Measurements from ENCODE around the gene CPXM1. TPM values are rescaled to one million over a fixed set of nuclear protein-coding genes. Genes with fewer than 3 reads are reported as not detected.

Gene CPXM1
- total and polyA plus RNA-seq, 10 of the 15 experiments (the other 5 are each of a cell fraction or from before 2014, with no cell fraction given): 0.22 to 3.9 (median 0.63) TPM; not detected in 2

DNA sequence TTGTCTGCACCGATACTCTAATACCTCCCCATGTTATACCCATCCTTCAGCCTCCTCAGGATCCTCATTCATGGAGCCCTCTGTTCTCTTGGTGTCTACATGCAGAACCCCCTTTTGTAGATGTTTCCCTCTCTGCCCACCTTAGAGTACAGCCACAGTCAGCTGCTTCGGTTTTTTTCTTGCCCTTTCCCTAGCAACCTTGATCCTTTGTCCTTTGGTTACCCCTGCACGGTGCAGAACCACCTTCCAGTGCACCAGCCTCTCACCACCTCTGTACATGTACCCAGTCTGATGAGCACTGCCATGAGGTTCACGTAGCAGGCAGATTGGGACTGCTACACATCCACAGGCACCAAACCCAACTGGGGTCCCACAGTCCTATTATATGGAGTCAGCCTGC, 47.4 kb upstream of the CPXM1 start:
- WGBS (ENCODE audit: insufficient coverage, insufficient replicate concordance, low lambda C conversion rate, missing lambda C conversion rate): 80% methylated on average over 4 of the region's 4 CpGs
- SMC1A ChIA-PET (ENCODE audit: uncharacterized antibody, unreplicated experiment): no interaction called here
- no peak overlapping the region for H3K4me2 ChIP-seq (ENCODE audit: control insufficient read depth, insufficient read depth)
- no peaks in the 10 kb centered on the region for H4K20me1 ChIP-seq (ENCODE audit: control insufficient read depth, insufficient read depth)
- H3K36me3 ChIP-seq (ENCODE audit: control insufficient read depth in 2 of 2, insufficient read depth in 2 of 2, low read length in 1 of 2): no peaks in the 10 kb centered on the region
- intact Hi-C loops (cut with micrococcal nuclease; ENCODE audit: unreplicated experiment): no loop called here
- ATAC-seq (no peak), FAIRE-seq (no peak), DNase-seq (ENCODE audit: low read depth, low spot score) (no peak)
- H2AFZ ChIP-seq (ENCODE audit: control insufficient read depth, low read depth, low read length): no peak overlapping the region
- H3K9ac ChIP-seq (ENCODE audit: control insufficient read depth, insufficient read depth, low read length): no peak overlapping the region
- H3K79me2 ChIP-seq (ENCODE audit: control insufficient read depth, insufficient read depth, low read length): no peaks in the 10 kb centered on the region
- POLR2A ChIA-PET: no interaction called here
- H3K27ac ChIP-seq (ENCODE audit: control insufficient read depth, insufficient read depth): no peak overlapping the region
- no peak overlapping the region for H3K4me3 ChIP-seq
- in situ Hi-C loops (cut with MboI): no loop called here
- H3K27me3 ChIP-seq (replicated peaks in 1 of 2; ENCODE audit: control insufficient read depth in 2 of 2, insufficient read depth in 2 of 2, low read length in 1 of 2): no peaks in the 10 kb centered on the region
- CTCF ChIA-PET: no interaction called here
- peaks cover 5% of the 10 kb centered on the region; the same call in 1 of the 2 replicates for H3K4me1 ChIP-seq (ENCODE audit: control insufficient read depth, insufficient read depth, low read length)
- RAD21 ChIA-PET (ENCODE audit: unreplicated experiment): no interaction called here
- H3K9me3 ChIP-seq (replicated peaks; ENCODE audit: control insufficient read depth, insufficient read depth, low read length): no peaks in the 10 kb centered on the region
- no TSS peak for BruUV-seq (replicated peaks)
- TF ChIP-seq, protein P1, sequence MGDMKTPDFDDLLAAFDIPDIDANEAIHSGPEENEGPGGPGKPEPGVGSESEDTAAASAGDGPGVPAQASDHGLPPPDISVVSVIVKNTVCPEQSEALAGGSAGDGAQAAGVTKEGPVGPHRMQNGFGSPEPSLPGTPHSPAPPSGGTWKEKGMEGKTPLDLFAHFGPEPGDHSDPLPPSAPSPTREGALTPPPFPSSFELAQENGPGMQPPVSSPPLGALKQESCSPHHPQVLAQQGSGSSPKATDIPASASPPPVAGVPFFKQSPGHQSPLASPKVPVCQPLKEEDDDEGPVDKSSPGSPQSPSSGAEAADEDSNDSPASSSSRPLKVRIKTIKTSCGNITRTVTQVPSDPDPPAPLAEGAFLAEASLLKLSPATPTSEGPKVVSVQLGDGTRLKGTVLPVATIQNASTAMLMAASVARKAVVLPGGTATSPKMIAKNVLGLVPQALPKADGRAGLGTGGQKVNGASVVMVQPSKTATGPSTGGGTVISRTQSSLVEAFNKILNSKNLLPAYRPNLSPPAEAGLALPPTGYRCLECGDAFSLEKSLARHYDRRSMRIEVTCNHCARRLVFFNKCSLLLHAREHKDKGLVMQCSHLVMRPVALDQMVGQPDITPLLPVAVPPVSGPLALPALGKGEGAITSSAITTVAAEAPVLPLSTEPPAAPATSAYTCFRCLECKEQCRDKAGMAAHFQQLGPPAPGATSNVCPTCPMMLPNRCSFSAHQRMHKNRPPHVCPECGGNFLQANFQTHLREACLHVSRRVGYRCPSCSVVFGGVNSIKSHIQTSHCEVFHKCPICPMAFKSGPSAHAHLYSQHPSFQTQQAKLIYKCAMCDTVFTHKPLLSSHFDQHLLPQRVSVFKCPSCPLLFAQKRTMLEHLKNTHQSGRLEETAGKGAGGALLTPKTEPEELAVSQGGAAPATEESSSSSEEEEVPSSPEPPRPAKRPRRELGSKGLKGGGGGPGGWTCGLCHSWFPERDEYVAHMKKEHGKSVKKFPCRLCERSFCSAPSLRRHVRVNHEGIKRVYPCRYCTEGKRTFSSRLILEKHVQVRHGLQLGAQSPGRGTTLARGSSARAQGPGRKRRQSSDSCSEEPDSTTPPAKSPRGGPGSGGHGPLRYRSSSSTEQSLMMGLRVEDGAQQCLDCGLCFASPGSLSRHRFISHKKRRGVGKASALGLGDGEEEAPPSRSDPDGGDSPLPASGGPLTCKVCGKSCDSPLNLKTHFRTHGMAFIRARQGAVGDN (IDR thresholded peaks at IDR 0.05): no peak
- TF ChIP-seq, protein P2, sequence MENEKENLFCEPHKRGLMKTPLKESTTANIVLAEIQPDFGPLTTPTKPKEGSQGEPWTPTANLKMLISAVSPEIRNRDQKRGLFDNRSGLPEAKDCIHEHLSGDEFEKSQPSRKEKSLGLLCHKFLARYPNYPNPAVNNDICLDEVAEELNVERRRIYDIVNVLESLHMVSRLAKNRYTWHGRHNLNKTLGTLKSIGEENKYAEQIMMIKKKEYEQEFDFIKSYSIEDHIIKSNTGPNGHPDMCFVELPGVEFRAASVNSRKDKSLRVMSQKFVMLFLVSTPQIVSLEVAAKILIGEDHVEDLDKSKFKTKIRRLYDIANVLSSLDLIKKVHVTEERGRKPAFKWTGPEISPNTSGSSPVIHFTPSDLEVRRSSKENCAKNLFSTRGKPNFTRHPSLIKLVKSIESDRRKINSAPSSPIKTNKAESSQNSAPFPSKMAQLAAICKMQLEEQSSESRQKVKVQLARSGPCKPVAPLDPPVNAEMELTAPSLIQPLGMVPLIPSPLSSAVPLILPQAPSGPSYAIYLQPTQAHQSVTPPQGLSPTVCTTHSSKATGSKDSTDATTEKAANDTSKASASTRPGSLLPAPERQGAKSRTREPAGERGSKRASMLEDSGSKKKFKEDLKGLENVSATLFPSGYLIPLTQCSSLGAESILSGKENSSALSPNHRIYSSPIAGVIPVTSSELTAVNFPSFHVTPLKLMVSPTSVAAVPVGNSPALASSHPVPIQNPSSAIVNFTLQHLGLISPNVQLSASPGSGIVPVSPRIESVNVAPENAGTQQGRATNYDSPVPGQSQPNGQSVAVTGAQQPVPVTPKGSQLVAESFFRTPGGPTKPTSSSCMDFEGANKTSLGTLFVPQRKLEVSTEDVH (IDR thresholded peaks at IDR 0.05; ENCODE audit: low read depth, partially characterized antibody): no peak
- TF ChIP-seq, protein P3, sequence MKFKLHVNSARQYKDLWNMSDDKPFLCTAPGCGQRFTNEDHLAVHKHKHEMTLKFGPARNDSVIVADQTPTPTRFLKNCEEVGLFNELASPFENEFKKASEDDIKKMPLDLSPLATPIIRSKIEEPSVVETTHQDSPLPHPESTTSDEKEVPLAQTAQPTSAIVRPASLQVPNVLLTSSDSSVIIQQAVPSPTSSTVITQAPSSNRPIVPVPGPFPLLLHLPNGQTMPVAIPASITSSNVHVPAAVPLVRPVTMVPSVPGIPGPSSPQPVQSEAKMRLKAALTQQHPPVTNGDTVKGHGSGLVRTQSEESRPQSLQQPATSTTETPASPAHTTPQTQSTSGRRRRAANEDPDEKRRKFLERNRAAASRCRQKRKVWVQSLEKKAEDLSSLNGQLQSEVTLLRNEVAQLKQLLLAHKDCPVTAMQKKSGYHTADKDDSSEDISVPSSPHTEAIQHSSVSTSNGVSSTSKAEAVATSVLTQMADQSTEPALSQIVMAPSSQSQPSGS (IDR thresholded peaks at IDR 0.05; ENCODE audit: low read length): no peak
- TF ChIP-seq ZNF24 (IDR thresholded peaks at IDR 0.05) (no peak), HDAC2 (IDR thresholded peaks at IDR 0.05) (no peak), HCFC1 (IDR thresholded peaks at IDR 0.05; ENCODE audit: low read length) (no peak), PAX5 (IDR thresholded peaks at IDR 0.05; ENCODE audit: borderline replicate concordance, low read depth, low read length) (no peak), ZNF384 (IDR thresholded peaks at IDR 0.05; ENCODE audit: borderline replicate concordance, low read depth, low read length) (no peak), ZNF217 (IDR thresholded peaks at IDR 0.05) (no peak)
- TF ChIP-seq, protein P4, sequence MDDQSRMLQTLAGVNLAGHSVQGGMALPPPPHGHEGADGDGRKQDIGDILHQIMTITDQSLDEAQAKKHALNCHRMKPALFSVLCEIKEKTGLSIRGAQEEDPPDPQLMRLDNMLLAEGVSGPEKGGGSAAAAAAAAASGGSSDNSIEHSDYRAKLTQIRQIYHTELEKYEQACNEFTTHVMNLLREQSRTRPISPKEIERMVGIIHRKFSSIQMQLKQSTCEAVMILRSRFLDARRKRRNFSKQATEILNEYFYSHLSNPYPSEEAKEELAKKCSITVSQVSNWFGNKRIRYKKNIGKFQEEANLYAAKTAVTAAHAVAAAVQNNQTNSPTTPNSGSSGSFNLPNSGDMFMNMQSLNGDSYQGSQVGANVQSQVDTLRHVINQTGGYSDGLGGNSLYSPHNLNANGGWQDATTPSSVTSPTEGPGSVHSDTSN (IDR thresholded peaks at IDR 0.05; ENCODE audit: insufficient replicate concordance, low read depth, low read length): no peak
- TF ChIP-seq, protein P5, sequence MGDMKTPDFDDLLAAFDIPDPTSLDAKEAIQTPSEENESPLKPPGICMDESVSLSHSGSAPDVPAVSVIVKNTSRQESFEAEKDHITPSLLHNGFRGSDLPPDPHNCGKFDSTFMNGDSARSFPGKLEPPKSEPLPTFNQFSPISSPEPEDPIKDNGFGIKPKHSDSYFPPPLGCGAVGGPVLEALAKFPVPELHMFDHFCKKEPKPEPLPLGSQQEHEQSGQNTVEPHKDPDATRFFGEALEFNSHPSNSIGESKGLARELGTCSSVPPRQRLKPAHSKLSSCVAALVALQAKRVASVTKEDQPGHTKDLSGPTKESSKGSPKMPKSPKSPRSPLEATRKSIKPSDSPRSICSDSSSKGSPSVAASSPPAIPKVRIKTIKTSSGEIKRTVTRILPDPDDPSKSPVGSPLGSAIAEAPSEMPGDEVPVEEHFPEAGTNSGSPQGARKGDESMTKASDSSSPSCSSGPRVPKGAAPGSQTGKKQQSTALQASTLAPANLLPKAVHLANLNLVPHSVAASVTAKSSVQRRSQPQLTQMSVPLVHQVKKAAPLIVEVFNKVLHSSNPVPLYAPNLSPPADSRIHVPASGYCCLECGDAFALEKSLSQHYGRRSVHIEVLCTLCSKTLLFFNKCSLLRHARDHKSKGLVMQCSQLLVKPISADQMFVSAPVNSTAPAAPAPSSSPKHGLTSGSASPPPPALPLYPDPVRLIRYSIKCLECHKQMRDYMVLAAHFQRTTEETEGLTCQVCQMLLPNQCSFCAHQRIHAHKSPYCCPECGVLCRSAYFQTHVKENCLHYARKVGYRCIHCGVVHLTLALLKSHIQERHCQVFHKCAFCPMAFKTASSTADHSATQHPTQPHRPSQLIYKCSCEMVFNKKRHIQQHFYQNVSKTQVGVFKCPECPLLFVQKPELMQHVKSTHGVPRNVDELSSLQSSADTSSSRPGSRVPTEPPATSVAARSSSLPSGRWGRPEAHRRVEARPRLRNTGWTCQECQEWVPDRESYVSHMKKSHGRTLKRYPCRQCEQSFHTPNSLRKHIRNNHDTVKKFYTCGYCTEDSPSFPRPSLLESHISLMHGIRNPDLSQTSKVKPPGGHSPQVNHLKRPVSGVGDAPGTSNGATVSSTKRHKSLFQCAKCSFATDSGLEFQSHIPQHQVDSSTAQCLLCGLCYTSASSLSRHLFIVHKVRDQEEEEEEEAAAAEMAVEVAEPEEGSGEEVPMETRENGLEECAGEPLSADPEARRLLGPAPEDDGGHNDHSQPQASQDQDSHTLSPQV (IDR thresholded peaks at IDR 0.05): no peak
